GF-D8 (cell line): ENCODE results near the gene POLD1.
"Not testable (repeated sequence)": the region's sequence is repeated elsewhere in the genome, so short reads cannot be mapped to it uniquely, and the experiment has no call there.

ENCODE experiments used
- DNase-seq: peaks from one replicate; lab custom pipeline; 2025; lab: John Stamatoyannopoulos, UW

POLD1 gene

DNA sequence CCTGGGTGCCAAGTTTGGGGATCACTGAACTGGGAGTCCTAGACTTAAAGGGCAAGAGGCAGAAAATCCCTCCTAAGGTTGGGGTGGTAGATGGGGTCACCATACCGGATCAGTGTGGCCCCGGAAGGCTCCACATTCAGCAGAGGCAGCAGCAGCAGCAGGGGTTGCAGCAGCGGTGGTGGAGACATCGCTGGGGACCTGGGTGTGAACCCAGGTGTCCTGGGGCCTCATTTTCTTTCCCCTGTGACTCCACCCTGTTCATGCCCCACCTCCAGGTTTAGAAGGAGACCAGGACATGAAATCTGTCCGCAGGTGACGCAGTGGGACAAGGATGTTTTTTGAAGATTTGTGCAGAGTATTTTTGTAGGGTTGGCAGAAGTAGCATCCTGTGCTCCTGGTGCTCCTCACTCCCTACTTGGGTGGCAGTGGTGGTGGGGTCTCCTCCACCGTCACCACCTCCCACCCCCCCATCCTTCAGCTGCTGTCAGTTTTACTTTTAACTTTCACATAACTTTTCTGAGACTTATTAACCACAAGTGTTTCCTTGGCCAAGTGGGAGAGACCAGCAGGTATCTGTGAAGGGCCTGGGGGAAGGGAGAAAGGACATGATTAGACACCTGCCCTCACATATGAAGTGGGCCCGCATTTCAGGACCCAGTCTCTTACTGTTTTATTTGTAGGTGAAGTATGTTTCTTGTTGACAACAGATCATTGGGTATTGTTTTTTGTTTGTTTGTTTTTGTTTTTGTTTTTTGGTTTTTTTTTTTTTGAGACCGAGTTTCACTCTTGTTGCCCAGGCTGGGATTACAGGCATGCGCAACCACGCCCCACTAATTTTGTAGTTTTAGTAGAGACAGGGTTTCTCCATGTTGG, 18.5 kb upstream of the POLD1 start, which contains the start of gene NAPSA:
Gene NAPSA, minus strand, starts transcription at position 206 of the 873 bp plus-strand sequence. Its CDS starts 18 bp downstream, at position 188.
- no peak for DNase-seq

DNA sequence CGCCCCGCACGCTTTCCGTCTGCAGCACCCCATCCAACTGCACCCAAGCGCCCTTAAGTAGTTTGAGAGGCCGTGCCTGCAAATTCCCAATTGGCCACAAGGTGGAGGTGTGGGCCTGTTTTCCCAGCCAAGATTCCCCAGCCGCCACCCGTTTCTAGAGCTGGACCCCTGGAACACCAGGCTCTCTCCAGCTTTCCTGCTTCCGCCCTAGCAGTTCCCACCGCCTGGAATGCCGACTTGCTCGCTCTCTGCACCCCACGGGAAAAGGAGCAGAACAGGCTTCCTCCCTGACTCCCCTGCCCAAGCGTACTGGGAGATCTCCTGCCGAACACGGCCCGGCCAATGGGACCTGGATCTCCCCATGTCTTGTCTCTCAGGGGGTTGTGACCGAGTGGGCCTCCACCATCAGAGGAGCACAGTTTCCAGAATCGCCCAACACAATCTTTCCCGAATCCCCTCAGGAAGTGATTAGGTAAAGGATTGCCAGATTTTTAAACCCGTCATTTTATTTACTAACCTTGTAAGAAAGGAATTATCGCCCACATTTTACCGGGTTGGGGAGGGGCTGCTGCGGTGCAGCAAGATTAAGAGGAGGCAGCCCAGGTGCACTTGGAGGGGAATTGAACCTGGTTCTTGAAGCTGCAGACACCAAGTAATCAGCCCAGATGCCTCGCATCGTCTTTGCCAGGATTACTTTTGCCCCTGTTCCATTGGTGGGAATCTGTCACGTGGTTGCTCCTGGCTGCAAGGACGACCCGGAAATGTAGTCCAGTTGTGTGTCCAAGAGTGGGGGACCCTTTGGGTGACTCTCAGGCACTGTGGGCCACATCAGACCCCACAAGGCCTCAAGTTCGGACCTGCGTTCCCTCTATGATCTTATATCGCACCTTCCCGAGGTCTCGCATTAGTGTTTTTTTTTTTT, 15.2 kb upstream of the POLD1 start:
- peak; percentile 59 for DNase-seq

GRCh38 chr19:50371914-50372475, 12.2 kb upstream of the POLD1 start:
- no peak for DNase-seq

DNA sequence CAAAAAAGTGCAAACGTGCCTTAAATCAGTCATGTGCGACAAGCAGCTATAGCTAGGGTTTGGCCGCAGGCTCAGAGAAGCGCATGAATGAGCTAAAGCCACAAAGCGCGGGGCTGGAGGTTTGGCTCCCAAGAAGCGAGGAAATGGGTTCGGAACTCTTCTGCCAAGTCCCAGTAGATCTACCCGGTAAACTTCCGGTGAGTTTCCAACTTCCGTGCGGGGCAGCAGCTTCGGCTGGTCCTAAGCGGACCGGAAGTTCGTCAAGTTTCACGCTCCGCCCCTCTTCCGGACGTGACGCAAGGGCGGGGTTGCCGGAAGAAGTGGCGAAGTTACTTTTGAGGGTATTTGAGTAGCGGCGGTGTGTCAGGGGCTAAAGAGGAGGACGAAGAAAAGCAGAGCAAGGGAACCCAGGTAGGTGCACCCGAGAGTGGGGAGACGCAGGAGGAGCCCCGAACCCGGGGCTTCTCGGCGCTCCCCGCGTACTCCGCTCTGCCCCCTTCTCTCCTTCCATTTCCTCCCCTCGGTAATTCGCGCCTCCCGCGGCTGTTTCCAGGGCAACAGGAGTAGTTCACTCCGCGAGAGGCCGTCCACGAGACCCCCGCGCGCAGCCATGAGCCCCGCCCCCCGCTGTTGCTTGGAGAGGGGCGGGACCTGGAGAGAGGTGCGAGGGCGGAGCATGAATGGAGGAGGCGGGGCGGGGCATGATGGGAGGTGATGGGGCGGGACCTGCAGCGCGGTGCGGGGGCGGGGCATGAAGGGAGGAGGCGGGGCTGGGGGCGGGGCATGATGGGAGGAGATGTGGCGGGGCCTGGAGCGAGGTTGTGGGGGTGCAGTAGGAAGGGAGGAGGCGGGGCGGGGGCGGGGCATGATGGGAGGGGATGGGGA, 7.7 kb upstream of the POLD1 start, which contains the start of gene NR1H2:
Gene NR1H2, plus strand, starts transcription at position 292 of the 885 bp plus-strand sequence. CDS start 1,149 bp downstream, outside the sequence.
- DNase-seq = peak; percentile 89

DNA sequence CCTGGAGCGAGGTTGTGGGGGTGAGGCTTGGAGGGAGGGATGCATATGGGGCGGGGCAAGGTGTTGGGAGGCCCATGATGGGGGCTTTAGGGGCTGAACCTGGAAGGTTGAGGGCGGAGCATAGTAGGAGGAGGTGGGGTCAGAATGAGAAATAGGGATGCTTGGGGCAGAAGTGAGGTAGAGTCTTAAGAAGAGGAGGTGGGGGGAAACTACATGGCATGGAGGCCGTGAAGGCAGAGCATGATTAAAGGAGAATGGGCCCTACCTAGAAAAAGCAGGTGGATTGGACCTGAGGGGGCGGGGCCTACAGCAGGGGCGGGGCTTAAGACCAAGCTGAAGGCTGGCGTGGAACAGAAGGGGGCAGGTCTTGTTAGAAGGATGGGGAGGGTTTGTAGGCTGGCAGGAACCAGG, 7.1 kb upstream of the POLD1 start:
- DNase-seq = no peak

GRCh38 chr19:50377517-50377916, 6.6 kb upstream of the POLD1 start:
- no peak for DNase-seq

- DNase-seq = no peak
Observed at GRCh38 chr19:50378169-50378862, 5.8 kb upstream of the POLD1 start.

DNA sequence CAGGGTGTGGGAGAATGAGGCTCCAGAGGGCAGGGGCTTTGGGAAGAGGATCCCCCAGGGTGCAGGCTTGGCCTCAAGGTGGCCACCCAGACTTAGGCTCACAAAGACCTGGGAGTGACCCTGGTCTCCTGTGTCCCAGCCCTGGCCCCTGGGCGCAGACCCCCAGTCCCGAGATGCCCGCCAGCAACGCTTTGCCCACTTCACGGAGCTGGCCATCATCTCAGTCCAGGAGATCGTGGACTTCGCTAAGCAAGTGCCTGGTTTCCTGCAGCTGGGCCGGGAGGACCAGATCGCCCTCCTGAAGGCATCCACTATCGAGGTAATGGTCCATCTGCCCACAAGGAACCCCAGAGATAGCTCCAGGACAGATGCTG, 5.3 kb upstream of the POLD1 start:
- no peak for DNase-seq

GRCh38 chr19:50379602-50380001, 4.5 kb upstream of the POLD1 start:
- DNase-seq = no peak

- DNase-seq = no peak
Observed at GRCh38 chr19:50380137-50380536, 4.0 kb upstream of the POLD1 start.

GRCh38 chr19:50380751-50381151, 3.4 kb upstream of the POLD1 start:
- no peak for DNase-seq

DNA sequence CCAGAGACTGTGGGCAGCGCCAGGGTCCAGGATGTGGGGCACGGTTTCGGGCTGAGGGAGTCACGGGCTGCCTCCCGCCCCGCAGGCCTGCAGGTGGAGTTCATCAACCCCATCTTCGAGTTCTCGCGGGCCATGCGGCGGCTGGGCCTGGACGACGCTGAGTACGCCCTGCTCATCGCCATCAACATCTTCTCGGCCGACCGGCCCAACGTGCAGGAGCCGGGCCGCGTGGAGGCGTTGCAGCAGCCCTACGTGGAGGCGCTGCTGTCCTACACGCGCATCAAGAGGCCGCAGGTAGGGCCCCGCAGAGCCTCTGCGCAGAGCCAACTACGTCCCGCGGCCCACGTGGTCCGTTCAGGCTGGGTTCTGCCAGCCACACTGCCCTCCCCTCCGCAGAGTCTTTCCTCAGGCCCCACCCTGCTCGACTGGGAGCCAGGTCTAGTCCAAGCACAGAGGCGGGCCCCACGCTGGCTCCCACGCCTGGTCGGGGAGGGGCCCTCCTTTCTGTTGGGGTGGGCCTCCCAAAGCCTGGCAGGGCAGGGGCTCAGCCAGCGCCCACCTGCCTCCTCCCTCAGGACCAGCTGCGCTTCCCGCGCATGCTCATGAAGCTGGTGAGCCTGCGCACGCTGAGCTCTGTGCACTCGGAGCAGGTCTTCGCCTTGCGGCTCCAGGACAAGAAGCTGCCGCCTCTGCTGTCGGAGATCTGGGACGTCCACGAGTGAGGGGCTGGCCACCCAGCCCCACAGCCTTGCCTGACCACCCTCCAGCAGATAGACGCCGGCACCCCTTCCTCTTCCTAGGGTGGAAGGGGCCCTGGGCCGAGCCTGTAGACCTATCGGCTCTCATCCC, 2.0 kb upstream of the POLD1 start:
- DNase-seq = no peak

DNA sequence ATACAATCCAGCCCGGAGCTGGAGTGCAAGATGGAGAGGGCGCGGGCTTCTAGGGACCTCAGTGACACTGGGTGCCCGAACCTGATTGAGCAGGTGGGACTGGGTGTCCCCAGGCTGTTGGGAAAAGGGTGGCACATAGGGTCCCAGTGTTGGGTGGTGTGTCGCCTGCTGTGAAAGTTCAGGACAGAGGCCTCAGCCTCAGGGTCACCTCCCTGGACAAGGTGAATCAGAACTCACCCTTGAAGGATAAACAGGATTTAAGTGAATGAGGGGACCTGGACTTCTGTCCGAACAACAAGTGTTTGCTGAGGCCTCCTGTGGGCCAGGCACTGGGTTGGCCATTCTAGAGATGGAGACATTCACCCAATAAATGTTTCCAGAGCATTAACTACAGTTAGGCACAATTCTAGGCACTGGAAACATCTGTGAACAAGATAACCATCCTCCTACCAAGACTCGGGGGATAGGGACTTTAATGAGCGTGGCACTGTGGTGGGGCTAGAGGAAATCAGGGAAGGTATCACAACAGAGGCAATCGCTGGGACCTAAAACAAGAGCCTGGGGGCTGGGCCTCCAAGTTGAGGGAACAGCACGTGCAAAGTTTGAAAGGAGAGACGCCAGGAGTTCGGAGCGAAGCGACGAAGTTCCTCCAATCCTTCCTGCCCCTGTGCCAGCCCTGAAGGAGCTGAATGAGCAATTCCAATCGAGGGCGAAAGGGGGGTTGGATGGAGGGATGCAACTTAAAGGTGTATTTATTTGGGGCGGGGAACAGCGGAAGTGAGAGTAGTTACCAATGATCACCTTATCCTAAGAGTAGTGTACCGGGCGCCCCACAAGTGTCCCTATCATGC, 921 bp upstream of the POLD1 start:
- no peak for DNase-seq

GRCh38 chr19:50384685-50385535, 763 bp downstream of the POLD1 start:
- DNase-seq = peak; percentile 8

DNA sequence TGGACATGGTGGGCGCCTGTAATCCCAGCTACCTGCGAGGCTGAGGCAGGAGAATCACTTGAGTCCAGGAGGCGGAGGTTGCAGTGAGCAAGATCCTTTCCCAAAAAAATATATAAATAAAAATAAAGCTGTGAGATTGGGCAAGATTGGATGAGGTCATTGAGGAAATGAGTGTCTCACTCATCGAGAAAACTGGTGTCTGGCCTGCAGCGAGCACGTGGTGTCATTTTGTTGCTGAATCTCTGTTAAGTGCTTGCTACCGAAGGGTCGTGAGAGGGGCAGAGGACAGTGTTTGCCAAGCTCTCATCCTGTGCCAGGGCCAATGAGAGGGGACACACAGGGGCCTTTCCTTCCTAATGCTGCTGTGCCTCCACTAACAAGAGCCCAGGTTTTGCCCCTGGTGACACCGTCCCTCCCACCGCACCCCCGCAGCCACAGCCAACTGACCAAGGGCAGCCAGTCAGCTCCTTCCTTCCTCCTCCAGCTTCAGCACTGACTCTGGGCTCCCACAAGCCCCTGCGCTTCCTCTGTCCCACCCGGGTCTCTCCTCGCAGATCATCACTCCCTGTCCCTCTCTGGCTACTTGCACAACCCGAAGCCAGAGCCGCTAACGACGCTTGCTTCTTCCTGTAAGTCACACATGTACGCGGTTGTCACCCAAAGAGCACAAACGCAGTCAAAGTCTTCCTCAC, 3.2 kb downstream of the POLD1 start:
- peak; percentile 71 for DNase-seq

DNA sequence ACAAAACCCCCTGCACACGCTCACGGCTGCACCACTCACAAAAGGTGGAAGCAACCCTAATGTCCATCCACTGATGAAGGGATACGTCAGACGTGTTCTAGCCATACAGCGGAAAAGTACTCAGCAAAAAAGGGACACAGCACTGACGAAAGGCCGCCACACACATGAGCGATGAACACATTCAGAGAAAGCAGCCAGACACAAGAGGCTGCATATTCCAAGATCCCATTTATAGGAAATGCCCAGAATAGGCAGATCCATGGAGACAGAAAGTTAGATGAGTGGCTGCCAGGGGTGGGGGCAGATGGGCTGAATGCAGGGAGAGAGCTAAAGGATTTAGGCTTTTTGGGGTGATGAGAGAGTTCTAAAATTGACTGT, 3.7 kb downstream of the POLD1 start:
- DNase-seq = no peak

- not testable (repeated sequence) for DNase-seq
Observed at GRCh38 chr19:50390295-50390694, 6.1 kb downstream of the POLD1 start.
